Keratinocyte (primary cell): Measurements from ENCODE around the gene TSHZ2. TPM values are rescaled to one million over a fixed set of nuclear protein-coding genes. Genes with fewer than 3 reads are reported as not detected.

Experiments used
- DNase-seq: peaks from one replicate; pipeline ENCODE4 v3.0.0-alpha.2; 2011; ENCODE audit warnings: low read depth, missing footprints, low spot score
- FAIRE-seq: peaks from 2 replicates; lab custom pipeline; 2011; peaks lifted over from hg19 to GRCh38; lab: Jason Lieb, UNC
- H2AFZ ChIP-seq: 2 replicates; pipeline ENCODE4 v1.6.0; 2012; ENCODE audit warnings: low read length, control low read depth, inconsistent platforms; ENCODE audit not compliant: control insufficient read depth
- H3K27ac ChIP-seq: 2 replicates; pipeline ENCODE4 v1.5.1; 2011; ENCODE audit warnings: low read length; ENCODE audit not compliant: control insufficient read depth, insufficient read depth
- H3K27me3 ChIP-seq: 3 replicates; pipeline ENCODE4 v1.6.0; 2011; ENCODE audit warnings: low read length; ENCODE audit not compliant: control insufficient read depth, insufficient read depth; ENCODE audit errors: extremely low read depth
- H3K36me3 ChIP-seq, 2 experiments: 2 replicates in 1 of 2; 3 replicates in 1 of 2; pipeline ENCODE4 v1.5.1; 2011; ENCODE audit warnings: low read length in 2 of 2, mild to moderate bottlenecking in 1 of 2; ENCODE audit not compliant: control insufficient read depth in 2 of 2, insufficient read depth in 2 of 2; ENCODE audit errors: extremely low read depth in 1 of 2
- H3K4me1 ChIP-seq: 3 replicates; pipeline ENCODE4 v1.5.1; 2011; ENCODE audit warnings: low read length; ENCODE audit not compliant: control insufficient read depth, insufficient read depth; ENCODE audit errors: extremely low read depth
- H3K4me2 ChIP-seq: 3 replicates; pipeline ENCODE4 v1.6.0; 2011; ENCODE audit warnings: low read depth, low read length; ENCODE audit not compliant: control insufficient read depth, insufficient read depth; ENCODE audit errors: extremely low read depth
- H3K4me3 ChIP-seq, 3 experiments: fragments of 200-600 bp in 1 of 3; sonication (generic) in 1 of 3; 2 replicates in 2 of 3; 3 replicates in 1 of 3; pipeline ENCODE4 v1.5.1; 2011 to 2016; ENCODE audit warnings: low read length in 3 of 3, mild to moderate bottlenecking in 3 of 3, control low read depth in 2 of 3, inconsistent platforms in 1 of 3, low read depth in 1 of 3, mixed read lengths in 1 of 3, mixed run types in 1 of 3, moderate library complexity in 1 of 3; ENCODE audit not compliant: control insufficient read depth in 2 of 3, insufficient read depth in 2 of 3; ENCODE audit errors: extremely low read depth in 1 of 3
- H3K79me2 ChIP-seq: 2 replicates; pipeline ENCODE4 v1.6.0; 2012; ENCODE audit warnings: low read length; ENCODE audit not compliant: control insufficient read depth, insufficient read depth
- H3K9ac ChIP-seq: 3 replicates; pipeline ENCODE4 v1.6.0; 2011; ENCODE audit warnings: low read length; ENCODE audit not compliant: control insufficient read depth, insufficient read depth; ENCODE audit errors: extremely low read depth
- H3K9me1 ChIP-seq: 3 replicates; pipeline ENCODE4 v1.6.0; 2011; ENCODE audit warnings: low read length; ENCODE audit not compliant: control insufficient read depth, insufficient read depth; ENCODE audit errors: extremely low read depth
- H3K9me3 ChIP-seq: 2 replicates; pipeline ENCODE4 v1.5.1; 2012; ENCODE audit warnings: low read depth, low read length; ENCODE audit not compliant: control insufficient read depth
- H4K20me1 ChIP-seq: 3 replicates; pipeline ENCODE4 v1.6.0; 2011; ENCODE audit warnings: low read length; ENCODE audit not compliant: control insufficient read depth, insufficient read depth; ENCODE audit errors: extremely low read depth
- EZH2 ChIP-seq: IDR thresholded peaks from one replicate; pipeline ENCODE4 v1.6.1; 2012; ENCODE audit warnings: inconsistent platforms, mild to moderate bottlenecking, low read length, moderate library complexity
- dilution Hi-C: fragments of 300-500 bp; cut with MboI; formaldehyde crosslinking; loops from one replicate; pipeline ENCODE4 v1.7.0; 2020; ENCODE audit warnings: low sequenced_read_pairs; ENCODE audit not compliant: extremely low pct_ligation_motif_present
- polyA minus RNA-seq, 3 experiments: library from RNA; depleted of rRNA, polyadenylated mRNA; stranded (reverse); fragments of >200 nt; gene quantifications; 1 replicate in 1 of 3; 2 replicates in 1 of 3; 3 replicates in 1 of 3; pipeline ENCODE4 v1.2.3, GENCODE V29; 2011
- polyA plus RNA-seq, 5 experiments: library from polyadenylated mRNA; depleted of rRNA in 3 of 5; stranded (reverse) in 3 of 5; stranded (forward) in 1 of 5; unstranded in 1 of 5; fragments of >200 nt; gene quantifications; 1 replicate in 1 of 5; 2 replicates in 3 of 5; 3 replicates in 1 of 5; pipeline versions ENCODE4 v1.2.1 to v1.2.3, GENCODE V29; 2011 to 2012; ENCODE audit warnings: missing spikeins in 2 of 5, low read depth in 1 of 5, low replicate concordance in 1 of 5
- TF ChIP-seq, protein P1 (sequence below), 3 experiments: IDR thresholded peaks in 1 of 3; conservative IDR thresholded peaks in 1 of 3; optimal IDR thresholded peaks in 1 of 3; 2 replicates in 2 of 3; 3 replicates in 1 of 3; pipeline versions ENCODE3 to v1.5.1; 2011; ENCODE audit warnings: low read length in 3 of 3, mild to moderate bottlenecking in 3 of 3, moderate library complexity in 2 of 3, control low read depth in 1 of 3, inconsistent platforms in 1 of 3; ENCODE audit not compliant: insufficient read depth in 2 of 3; ENCODE audit errors: extremely low read depth in 1 of 3

The TSHZ2 gene, protein sequence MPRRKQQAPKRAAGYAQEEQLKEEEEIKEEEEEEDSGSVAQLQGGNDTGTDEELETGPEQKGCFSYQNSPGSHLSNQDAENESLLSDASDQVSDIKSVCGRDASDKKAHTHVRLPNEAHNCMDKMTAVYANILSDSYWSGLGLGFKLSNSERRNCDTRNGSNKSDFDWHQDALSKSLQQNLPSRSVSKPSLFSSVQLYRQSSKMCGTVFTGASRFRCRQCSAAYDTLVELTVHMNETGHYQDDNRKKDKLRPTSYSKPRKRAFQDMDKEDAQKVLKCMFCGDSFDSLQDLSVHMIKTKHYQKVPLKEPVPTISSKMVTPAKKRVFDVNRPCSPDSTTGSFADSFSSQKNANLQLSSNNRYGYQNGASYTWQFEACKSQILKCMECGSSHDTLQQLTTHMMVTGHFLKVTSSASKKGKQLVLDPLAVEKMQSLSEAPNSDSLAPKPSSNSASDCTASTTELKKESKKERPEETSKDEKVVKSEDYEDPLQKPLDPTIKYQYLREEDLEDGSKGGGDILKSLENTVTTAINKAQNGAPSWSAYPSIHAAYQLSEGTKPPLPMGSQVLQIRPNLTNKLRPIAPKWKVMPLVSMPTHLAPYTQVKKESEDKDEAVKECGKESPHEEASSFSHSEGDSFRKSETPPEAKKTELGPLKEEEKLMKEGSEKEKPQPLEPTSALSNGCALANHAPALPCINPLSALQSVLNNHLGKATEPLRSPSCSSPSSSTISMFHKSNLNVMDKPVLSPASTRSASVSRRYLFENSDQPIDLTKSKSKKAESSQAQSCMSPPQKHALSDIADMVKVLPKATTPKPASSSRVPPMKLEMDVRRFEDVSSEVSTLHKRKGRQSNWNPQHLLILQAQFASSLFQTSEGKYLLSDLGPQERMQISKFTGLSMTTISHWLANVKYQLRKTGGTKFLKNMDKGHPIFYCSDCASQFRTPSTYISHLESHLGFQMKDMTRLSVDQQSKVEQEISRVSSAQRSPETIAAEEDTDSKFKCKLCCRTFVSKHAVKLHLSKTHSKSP (N-terminal part only)
- 1.1 to 2.3 TPM (median 1.4 TPM) in 3 replicates for polyA plus RNA-seq
- 2.7 TPM for polyA plus RNA-seq (2011; ENCODE audit: low read depth)
- polyA plus RNA-seq (2011; cell fraction: cytosol; rRNA removed): 1.6 TPM in 2 replicates
- 2.5 and 2.8 TPM in 2 replicates for polyA plus RNA-seq (2011; cell fraction: nucleus; rRNA removed)
- 1.3 and 6.5 TPM in 2 replicates for polyA plus RNA-seq (2012; ENCODE audit: low replicate concordance)
- polyA minus RNA-seq: 4.2 to 8.8 TPM (median 7.3 TPM) in 3 replicates
- 1.3 TPM for polyA minus RNA-seq (2011; cell fraction: cytosol; rRNA and poly(A)+ RNA removed)
- 3.8 and 8.9 TPM in 2 replicates for polyA minus RNA-seq (2011; cell fraction: nucleus; rRNA and poly(A)+ RNA removed)

- peaks cover 14% of the 10 kb centered on the region for H3K4me1 ChIP-seq
- H3K27ac ChIP-seq: peak within 1 kb of the TSS; percentile 69
- H3K4me2 ChIP-seq: peak within 1 kb of the TSS; percentile 82
Observed at GRCh38 chr20:52972190-52972937, at the start of gene TSHZ2. TSHZ2 (plus strand) TSS chr20:52972358; CDS start chr20:52973294, 936 bp downstream.

GRCh38 chr20:52922436-52922835 lies 49.7 kb upstream of the TSHZ2 start:
- dilution Hi-C loops: no loop called here
- Histone ChIP-seq H3K27ac (peak overlapping the region; percentile 68), H3K9ac (peak overlapping the region; percentile 13), H3K4me2 (peak overlapping the region; percentile 42), H4K20me1 (no peaks in the 10 kb centered on the region), H3K4me3 (no peak overlapping the region), H3K9me1 (peaks cover 2% of the 10 kb centered on the region), H3K9me3 (no peaks in the 10 kb centered on the region), H2AFZ (no peak overlapping the region), H3K27me3 (no peaks in the 10 kb centered on the region), H3K4me1 (peaks cover 30% of the 10 kb centered on the region), H3K79me2 (no peaks in the 10 kb centered on the region), H3K36me3 (no peaks in the 10 kb centered on the region)
- no peak for TF ChIP-seq EZH2
- TF ChIP-seq, protein P1, sequence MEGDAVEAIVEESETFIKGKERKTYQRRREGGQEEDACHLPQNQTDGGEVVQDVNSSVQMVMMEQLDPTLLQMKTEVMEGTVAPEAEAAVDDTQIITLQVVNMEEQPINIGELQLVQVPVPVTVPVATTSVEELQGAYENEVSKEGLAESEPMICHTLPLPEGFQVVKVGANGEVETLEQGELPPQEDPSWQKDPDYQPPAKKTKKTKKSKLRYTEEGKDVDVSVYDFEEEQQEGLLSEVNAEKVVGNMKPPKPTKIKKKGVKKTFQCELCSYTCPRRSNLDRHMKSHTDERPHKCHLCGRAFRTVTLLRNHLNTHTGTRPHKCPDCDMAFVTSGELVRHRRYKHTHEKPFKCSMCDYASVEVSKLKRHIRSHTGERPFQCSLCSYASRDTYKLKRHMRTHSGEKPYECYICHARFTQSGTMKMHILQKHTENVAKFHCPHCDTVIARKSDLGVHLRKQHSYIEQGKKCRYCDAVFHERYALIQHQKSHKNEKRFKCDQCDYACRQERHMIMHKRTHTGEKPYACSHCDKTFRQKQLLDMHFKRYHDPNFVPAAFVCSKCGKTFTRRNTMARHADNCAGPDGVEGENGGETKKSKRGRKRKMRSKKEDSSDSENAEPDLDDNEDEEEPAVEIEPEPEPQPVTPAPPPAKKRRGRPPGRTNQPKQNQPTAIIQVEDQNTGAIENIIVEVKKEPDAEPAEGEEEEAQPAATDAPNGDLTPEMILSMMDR (optimal IDR thresholded peaks at IDR 0.05 in 1 of 3, IDR thresholded peaks at IDR 0.05 in 1 of 3, conservative IDR thresholded peaks at IDR 0.05 in 1 of 3; ENCODE audit: extremely low read depth in 1 of 3, insufficient read depth in 2 of 3, low read length in 3 of 3): no peak
- DNase-seq: no peak
- no peak for FAIRE-seq

More at GRCh38 chr20:52972190-52972937, at the start of gene TSHZ2:
- H3K27me3 ChIP-seq: no peaks in the 10 kb centered on the region
- no peaks in the 10 kb centered on the region for H3K79me2 ChIP-seq
- peak within 1 kb of the TSS; percentile 50 to 85 (median 81) for H3K4me3 ChIP-seq
- H4K20me1 ChIP-seq: no peaks in the 10 kb centered on the region
- H3K9me1 ChIP-seq: no peaks in the 10 kb centered on the region
- TF ChIP-seq, protein P1 (optimal IDR thresholded peaks at IDR 0.05 in 1 of 3, IDR thresholded peaks at IDR 0.05 in 1 of 3, conservative IDR thresholded peaks at IDR 0.05 in 1 of 3; ENCODE audit: extremely low read depth in 1 of 3, insufficient read depth in 2 of 3, low read length in 3 of 3): no peak
- FAIRE-seq: no peak
- peak within 1 kb of the TSS; percentile 99 for H2AFZ ChIP-seq
- no peaks in the 10 kb centered on the region for H3K36me3 ChIP-seq
- dilution Hi-C loops: no loop called here
- no peak for DNase-seq
- H3K9me3 ChIP-seq: no peaks in the 10 kb centered on the region
- peak within 1 kb of the TSS; percentile 84 for H3K9ac ChIP-seq
